PC-9 (cell line): ENCODE measurements around the gene ILF2.

ENCODE experiments used
- CTCF ChIP-seq: fragments of 200-600 bp; sonication (generic); conservative IDR thresholded peaks from 2 replicates; pipeline ENCODE4 v1.6.1; 2017; ENCODE audit warnings: mixed run types, antibody characterized with exemption, mild to moderate bottlenecking, moderate library complexity
- EZH2 ChIP-seq: fragments of 200-600 bp; sonication (generic); IDR thresholded peaks from 2 replicates; pipeline ENCODE4 v1.8.0; 2017; ENCODE audit warnings: antibody characterized with exemption, low read depth

GRCh38 chr1:153629971-153630370, 40.8 kb downstream of the ILF2 start:
- TF ChIP-seq CTCF, result no peak
- no peak for TF ChIP-seq EZH2
